Activated CD8-positive, alpha-beta T cell treated with anti-CD3 and anti-CD28 coated beads for 36 hours (primary cell): ENCODE data around the gene RAE1. TPM values are rescaled to one million over a fixed set of nuclear protein-coding genes. Genes with fewer than 3 reads are reported as not detected.

ENCODE experiments used
- ATAC-seq: fragments of 200-7000 bp; cut with Tn5 transposase; one replicate; pipeline ENCODE4 v1.10.0; 2021; ENCODE audit warnings: mild to moderate bottlenecking, moderate library complexity
- CTCF ChIA-PET: fragments of 350-600 bp; sonication (Branson Sonifier 250); formaldehyde crosslinking; loops from one replicate; lab custom pipeline; 2021; ENCODE audit warnings: antibody characterized with exemption; lab: Charles Lee
- POLR2A ChIA-PET: fragments of 350-600 bp; sonication (Branson Sonifier 250); formaldehyde crosslinking; loops from one replicate; lab custom pipeline; 2021; ENCODE audit warnings: antibody characterized with exemption; lab: Charles Lee
- DNase-seq: peaks from one replicate; pipeline ENCODE4 v3.0.0-alpha.2; 2020
- H3K27ac Mint-ChIP-seq: one replicate; pipeline ENCODE4 v1.8.0; 2021; ENCODE audit warnings: mild to moderate bottlenecking, mixed read lengths
- H3K27me3 Mint-ChIP-seq: one replicate; pipeline ENCODE4 v1.8.0; 2021; ENCODE audit warnings: mixed read lengths
- H3K36me3 Mint-ChIP-seq: one replicate; pipeline ENCODE4 v1.8.0; 2021; ENCODE audit warnings: low read depth, mixed read lengths
- H3K4me1 Mint-ChIP-seq: one replicate; pipeline ENCODE4 v1.8.0; 2021; ENCODE audit warnings: low read depth, mixed read lengths
- H3K4me3 Mint-ChIP-seq: one replicate; pipeline ENCODE4 v1.8.0; 2021; ENCODE audit warnings: mild to moderate bottlenecking, moderate library complexity, mixed read lengths
- H3K9me3 Mint-ChIP-seq: one replicate; pipeline ENCODE4 v1.8.0; 2021; ENCODE audit warnings: mixed read lengths
- CTCF ChIP-seq: fragments of 200-600 bp; IDR thresholded peaks from one replicate; pipeline ENCODE4 v1.8.0; 2022; ENCODE audit warnings: antibody characterized with exemption, mild to moderate bottlenecking
- intact Hi-C: fragments of 100-400 bp; cut with micrococcal nuclease; formaldehyde crosslinking; loops from one replicate; pipeline ENCODE4 v1.10.0; 2022
- total RNA-seq, 2 experiments: library from RNA; stranded (reverse); gene quantifications; one replicate each; pipeline ENCODE4 v1.2.3, GENCODE V29; 2021

Gene RAE1
- total RNA-seq, 2 experiments from 2014 or later: 41.1 to 42.9 TPM

- Mint-ChIP-seq H3K4me1 (no peaks in the 10 kb centered on the region), H3K27ac (no peak overlapping the region), H3K4me3 (no peak overlapping the region), H3K9me3 (no peaks in the 10 kb centered on the region), H3K27me3 (peaks cover 20% of the 10 kb centered on the region), H3K36me3 (no peaks in the 10 kb centered on the region)
- no peak for TF ChIP-seq CTCF
- ChIA-PET POLR2A (no interaction called here), CTCF (interaction anchor here (1.0 to 1.2 kb wide), 3 partner anchors 13 to 237 kb away, joined by 3 read pairs; no protein-coding TSS in a partner anchor)
- ATAC-seq (no peak), DNase-seq (no peak)
- intact Hi-C loops: no loop called here
These were observed 24.2 kb upstream of the RAE1 start for GRCh38 chr20:57326667-57327455.

GRCh38 chr20:57327820-57328219 is 23.2 kb upstream of the RAE1 start:
- no peak overlapping the region for H3K27ac Mint-ChIP-seq
- intact Hi-C loops: no loop called here
- TF ChIP-seq CTCF: no peak
- H3K27me3 Mint-ChIP-seq: peaks cover 14% of the 10 kb centered on the region
- H3K9me3 Mint-ChIP-seq: no peaks in the 10 kb centered on the region
- ChIA-PET POLR2A (no interaction called here), CTCF (interaction anchor here (1.0 kb wide), 1 partner anchor 236 kb away, joined by 3 read pairs; no protein-coding TSS in a partner anchor)
- no peaks in the 10 kb centered on the region for H3K36me3 Mint-ChIP-seq
- DNase-seq (no peak), ATAC-seq (no peak)
- H3K4me3 Mint-ChIP-seq: no peak overlapping the region
- H3K4me1 Mint-ChIP-seq: no peaks in the 10 kb centered on the region

- H3K27me3 Mint-ChIP-seq: peaks cover 9% of the 10 kb centered on the region
These were observed 21.3 kb upstream of the RAE1 start, which contains the start of gene SPO11 for GRCh38 chr20:57329608-57330221. Gene SPO11 (plus strand): TSS chr20:57329803. CDS start chr20:57329868, 65 bp downstream.

GRCh38 chr20:57330998-57331397 is 20.1 kb upstream of the RAE1 start:
- TF ChIP-seq CTCF: no peak
- intact Hi-C loops: no loop called here
- Mint-ChIP-seq H3K36me3 (no peaks in the 10 kb centered on the region), H3K4me1 (no peaks in the 10 kb centered on the region), H3K9me3 (no peaks in the 10 kb centered on the region), H3K27ac (no peak overlapping the region), H3K27me3 (peaks cover 9% of the 10 kb centered on the region), H3K4me3 (no peak overlapping the region)
- ChIA-PET CTCF (interaction anchor here (1.4 to 5.4 kb wide), 4 partner anchors 15 to 244 kb away, joined by 3 to 31 read pairs (median 18); no protein-coding TSS in a partner anchor), POLR2A (no interaction called here)
- no peak for ATAC-seq
- DNase-seq: no peak

More at GRCh38 chr20:57329608-57330221, 21.3 kb upstream of the RAE1 start, which contains the start of gene SPO11:
- Mint-ChIP-seq H3K36me3 (no peaks in the 10 kb centered on the region), H3K27ac (no peak within 1 kb of the TSS), H3K4me1 (no peaks in the 10 kb centered on the region), H3K9me3 (no peaks in the 10 kb centered on the region), H3K4me3 (no peak within 1 kb of the TSS)
- DNase-seq (no peak), ATAC-seq (no peak)
- ChIA-PET CTCF (interaction anchor here (0.9 to 5.4 kb wide), 4 partner anchors 17 to 243 kb away, joined by 3 to 29 read pairs (median 4); no protein-coding TSS in a partner anchor), POLR2A (interaction anchor here (1.1 kb wide), 1 partner anchor 33 kb away, joined by 3 read pairs; no protein-coding TSS in a partner anchor)
- no peak for TF ChIP-seq CTCF
- intact Hi-C loops: no loop called here
